ENCODE results near the gene GPR152. TPM values are rescaled to one million over a fixed set of nuclear protein-coding genes. Genes with fewer than 3 reads are reported as not detected.

GPR152 gene
- total RNA-seq, 1 experiment from 2014 or later = not detected

GRCh38 chr11:67493548-67494370, 41.2 kb upstream of the GPR152 start:
- 0 out of 2 replicates have a peak, but pooled peaks cover 5% of the 10 kb centered on the region for H3K4me1 ChIP-seq
- no peak for DNase-seq
- no peaks in the 10 kb centered on the region for H3K9me3 ChIP-seq
- H3K36me3 Mint-ChIP-seq (ENCODE audit: insufficient read depth, unreplicated experiment) = peaks cover 86% of the 10 kb centered on the region
- intact Hi-C loops (cut with micrococcal nuclease; ENCODE audit: unreplicated experiment) = no loop called here
- ChIA-PET CTCF (no interaction called here), POLR2A (interaction anchor here (1.2 kb wide), 1 partner anchor 73 kb away, joined by 6 read pairs; no protein-coding TSS in a partner anchor)
- no peaks in the 10 kb centered on the region for H3K27me3 Mint-ChIP-seq (ENCODE audit: insufficient read depth, unreplicated experiment)
- no TSS peak for BruUV-seq (replicated peaks)
- H3K9me3 Mint-ChIP-seq (ENCODE audit: unreplicated experiment) = no peaks in the 10 kb centered on the region
- H3K36me3 ChIP-seq (ENCODE audit: control insufficient read depth, insufficient read depth, low read length) = peaks cover 10% of the 10 kb centered on the region; the same call in 1 of the 2 replicates
- no peak overlapping the region for H3K4me3 Mint-ChIP-seq (ENCODE audit: unreplicated experiment)
- peaks cover 6% of the 10 kb centered on the region for H3K4me1 Mint-ChIP-seq (ENCODE audit: low read depth, unreplicated experiment)
- no peak overlapping the region for H3K4me3 ChIP-seq (ENCODE audit: low read depth, low read length)
- no peak for TF ChIP-seq CTCF (IDR thresholded peaks at IDR 0.05; ENCODE audit: insufficient read depth in 1 of 2, low read depth in 1 of 2, low read length in 1 of 2, severe bottlenecking in 1 of 2, unreplicated experiment in 1 of 2)
- H3K27me3 ChIP-seq (replicated peaks; ENCODE audit: control insufficient read depth, insufficient read depth, low read length) = no peaks in the 10 kb centered on the region
- H3K27ac Mint-ChIP-seq (ENCODE audit: unreplicated experiment) = no peak overlapping the region

GRCh38 chr11:67492801-67493547, 40.4 kb upstream of the GPR152 start:
- Histone ChIP-seq H3K36me3 (ENCODE audit: control insufficient read depth, insufficient read depth, low read length) (peaks cover 12% of the 10 kb centered on the region), H3K9me3 (no peaks in the 10 kb centered on the region), H3K4me3 (ENCODE audit: low read depth, low read length) (no peak overlapping the region), H3K4me1 (0 out of 2 replicates have a peak, but pooled peaks cover 5% of the 10 kb centered on the region), H3K27me3 (replicated peaks; ENCODE audit: control insufficient read depth, insufficient read depth, low read length) (no peaks in the 10 kb centered on the region)
- peaks cover 79% of the 10 kb centered on the region for H3K36me3 Mint-ChIP-seq (ENCODE audit: insufficient read depth, unreplicated experiment)
- peak in 1 of 2 experiments; percentile 54 for DNase-seq
- no peak for TF ChIP-seq CTCF (IDR thresholded peaks at IDR 0.05; ENCODE audit: insufficient read depth in 1 of 2, low read depth in 1 of 2, low read length in 1 of 2, severe bottlenecking in 1 of 2, unreplicated experiment in 1 of 2)
- peaks cover 6% of the 10 kb centered on the region for H3K4me1 Mint-ChIP-seq (ENCODE audit: low read depth, unreplicated experiment)
- H3K4me3 Mint-ChIP-seq (ENCODE audit: unreplicated experiment) = no peak overlapping the region
- ChIA-PET CTCF (no interaction called here), POLR2A (interaction anchor here (1.2 kb wide), 1 partner anchor 72 kb away, joined by 6 read pairs; no protein-coding TSS in a partner anchor)
- H3K27me3 Mint-ChIP-seq (ENCODE audit: insufficient read depth, unreplicated experiment) = no peaks in the 10 kb centered on the region
- H3K27ac Mint-ChIP-seq (ENCODE audit: unreplicated experiment) = no peak overlapping the region
- intact Hi-C loops (cut with micrococcal nuclease; ENCODE audit: unreplicated experiment) = no loop called here
- no peaks in the 10 kb centered on the region for H3K9me3 Mint-ChIP-seq (ENCODE audit: unreplicated experiment)
- no TSS peak for BruUV-seq (replicated peaks)

- Histone ChIP-seq H3K9me3 (no peaks in the 10 kb centered on the region), H3K36me3 (ENCODE audit: control insufficient read depth, insufficient read depth, low read length) (peaks cover 13% of the 10 kb centered on the region), H3K4me1 (0 out of 2 replicates have a peak, but pooled peaks cover 5% of the 10 kb centered on the region), H3K27me3 (replicated peaks; ENCODE audit: control insufficient read depth, insufficient read depth, low read length) (no peaks in the 10 kb centered on the region), H3K4me3 (ENCODE audit: low read depth, low read length) (no peak overlapping the region)
- no peak for TF ChIP-seq CTCF (IDR thresholded peaks at IDR 0.05; ENCODE audit: insufficient read depth in 1 of 2, low read depth in 1 of 2, low read length in 1 of 2, severe bottlenecking in 1 of 2, unreplicated experiment in 1 of 2)
- no peak overlapping the region for H3K27ac Mint-ChIP-seq (ENCODE audit: unreplicated experiment)
- POLR2A ChIA-PET = interaction anchor here (1.2 kb wide), 1 partner anchor 72 kb away, joined by 6 read pairs; no protein-coding TSS in a partner anchor
- no peak for DNase-seq
- no peaks in the 10 kb centered on the region for H3K27me3 Mint-ChIP-seq (ENCODE audit: insufficient read depth, unreplicated experiment)
- BruUV-seq (replicated peaks) = no TSS peak
- peaks cover 77% of the 10 kb centered on the region for H3K36me3 Mint-ChIP-seq (ENCODE audit: insufficient read depth, unreplicated experiment)
- CTCF ChIA-PET = no interaction called here
- no peaks in the 10 kb centered on the region for H3K9me3 Mint-ChIP-seq (ENCODE audit: unreplicated experiment)
- no peak overlapping the region for H3K4me3 Mint-ChIP-seq (ENCODE audit: unreplicated experiment)
- intact Hi-C loops (cut with micrococcal nuclease; ENCODE audit: unreplicated experiment) = no loop called here
- H3K4me1 Mint-ChIP-seq (ENCODE audit: low read depth, unreplicated experiment) = peaks cover 6% of the 10 kb centered on the region
Observed at GRCh38 chr11:67492069-67492727, 39.7 kb upstream of the GPR152 start.

All from Caco-2 (cell line).